ENCODE results near the gene ACVR1.
A peak's percentile ranks its signal among the peaks of the same experiment; 100 is the strongest.
"Not testable (repeated sequence)": the region's sequence is repeated elsewhere in the genome, so short reads cannot be mapped to it uniquely, and the experiment has no call there.

ACVR1 gene

DNA sequence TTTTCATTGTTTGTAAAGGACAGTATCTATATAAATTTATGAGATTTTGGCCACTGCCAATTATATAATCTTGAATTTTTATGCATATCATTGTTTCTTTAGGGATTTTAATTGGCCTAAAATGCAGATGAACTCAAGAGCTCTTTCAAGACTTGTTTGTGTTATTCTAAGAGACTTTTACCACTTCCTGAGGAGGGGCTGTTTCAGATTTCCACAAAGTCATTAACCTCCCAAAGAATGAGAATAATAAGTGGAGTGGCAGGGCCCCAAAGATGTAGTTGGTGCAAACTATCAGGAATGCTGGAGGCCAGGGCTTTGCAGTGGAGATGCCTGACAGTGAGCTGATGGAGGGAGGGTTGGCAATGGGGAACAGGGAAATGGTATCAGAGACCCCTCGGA lies 15.5 kb upstream of the ACVR1 start:
- DNase-seq: no peak

DNA sequence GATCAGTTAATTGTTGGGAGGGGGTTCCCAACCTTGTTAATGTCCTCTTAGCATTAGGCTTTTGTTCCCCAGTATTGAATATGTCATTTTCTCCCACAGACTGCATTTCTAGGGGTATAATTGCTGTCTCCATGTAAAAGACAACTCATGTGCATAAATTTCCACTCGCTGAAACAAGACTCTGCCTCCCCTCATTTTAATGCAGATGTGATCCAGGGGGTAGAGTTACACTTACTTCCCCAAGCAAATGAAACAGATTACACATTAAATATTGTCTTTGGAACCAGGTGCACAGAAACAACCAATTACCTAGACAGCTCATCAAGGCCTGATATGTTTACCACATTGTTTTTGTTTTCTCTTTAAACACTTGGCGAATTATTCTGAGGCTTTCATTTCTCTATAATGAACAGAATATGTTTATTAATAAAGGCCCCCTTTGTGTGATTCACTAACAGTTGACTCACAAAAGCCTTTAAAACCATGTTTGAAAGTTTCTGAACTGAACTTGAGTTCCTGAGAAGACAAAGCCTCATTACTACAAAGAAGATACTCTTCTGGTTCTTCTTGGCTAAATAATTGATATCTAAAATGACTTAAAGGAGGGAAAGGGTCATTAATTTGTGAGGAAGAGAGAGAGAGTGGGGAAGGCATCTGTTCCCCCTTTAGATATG lies 15.0 kb upstream of the ACVR1 start:
- peak; percentile 78 for DNase-seq

DNA sequence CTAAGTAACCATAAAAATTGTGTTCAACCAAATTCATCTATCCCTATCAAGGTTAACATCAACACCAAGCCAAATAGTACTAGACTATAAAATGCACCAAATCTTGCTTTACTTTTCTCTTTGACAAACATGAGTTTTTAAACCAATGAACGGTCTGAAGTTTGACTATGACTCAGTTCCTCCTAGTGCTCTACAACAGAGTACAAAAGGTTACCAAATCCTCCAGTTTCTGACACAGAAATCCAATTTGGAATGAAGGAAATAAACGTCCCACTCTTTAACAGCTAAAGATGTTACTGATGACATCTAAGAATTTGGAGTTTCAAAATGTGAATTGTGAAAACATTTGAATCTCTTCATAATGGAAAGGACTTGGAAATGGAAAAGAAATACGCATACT lies 11.8 kb upstream of the ACVR1 start:
- DNase-seq: no peak

DNA sequence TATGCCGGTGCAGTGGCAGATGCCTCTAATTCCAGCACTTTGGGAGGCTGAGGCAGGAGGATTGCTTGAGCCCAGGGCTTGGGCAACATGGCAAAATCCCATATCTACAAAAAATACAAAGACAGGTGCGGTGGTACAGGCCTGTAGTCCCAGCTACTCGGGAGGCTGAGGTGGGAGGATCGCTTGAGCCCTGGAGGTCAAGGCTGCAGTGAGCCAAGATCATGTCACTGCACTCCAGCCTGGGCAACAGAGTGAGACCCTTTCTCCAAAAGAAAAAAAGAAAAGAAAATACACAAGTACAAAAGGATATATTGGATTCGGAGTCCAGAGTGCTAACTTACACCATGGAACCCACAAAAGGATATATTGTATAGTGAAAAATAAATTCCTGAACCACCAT lies 8.4 kb upstream of the ACVR1 start:
- not testable (repeated sequence) for DNase-seq

DNA sequence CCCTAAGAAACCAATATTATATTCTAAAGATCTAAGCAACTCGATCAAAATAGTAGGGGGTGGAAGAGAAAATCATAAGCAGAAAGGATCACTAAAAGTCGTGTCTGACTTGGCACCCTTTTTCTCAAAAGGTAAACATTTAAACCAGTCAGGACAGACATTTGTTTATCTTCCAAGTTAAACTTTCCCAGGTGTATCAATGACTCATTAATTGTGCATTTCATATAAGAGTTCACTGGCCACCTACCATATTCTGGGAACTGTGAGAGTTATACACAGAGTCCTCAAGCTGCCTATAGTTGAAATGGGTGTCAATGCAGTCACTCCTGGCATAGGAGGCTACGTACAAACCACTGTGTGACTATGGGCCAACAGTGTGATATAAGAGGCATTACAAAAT lies 4.8 kb upstream of the ACVR1 start:
- DNase-seq: no peak

DNA sequence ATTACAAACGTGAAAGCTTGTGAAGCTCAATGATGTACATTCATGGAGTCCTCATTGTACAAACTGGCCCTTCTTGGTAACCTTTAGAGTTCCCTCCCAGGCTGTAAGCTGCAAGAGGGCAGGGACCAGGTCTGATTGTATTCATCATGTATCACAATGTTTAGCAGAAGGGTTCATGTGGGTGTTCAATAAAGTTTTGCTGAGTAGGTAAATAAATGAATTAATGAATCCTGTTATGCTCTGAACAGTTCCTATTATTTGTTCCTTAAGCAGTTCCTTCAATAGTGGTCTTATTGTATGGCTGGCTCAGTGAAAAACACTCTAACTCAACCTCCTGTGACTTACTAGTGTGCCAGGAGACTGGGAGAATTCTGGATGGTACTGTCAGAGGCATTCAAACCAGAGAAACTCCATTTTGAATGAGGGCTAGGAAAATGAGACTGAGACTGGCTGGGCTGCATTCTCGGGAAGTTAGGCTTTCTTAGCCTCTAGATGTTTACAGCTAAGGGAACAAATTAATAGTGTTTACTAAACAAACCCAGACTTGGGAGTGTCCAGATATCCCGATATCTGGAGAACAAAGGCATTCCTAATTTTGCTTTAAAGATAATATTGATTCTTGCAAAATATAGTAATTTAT lies 1.8 kb upstream of the ACVR1 start:
- no peak for DNase-seq

DNA sequence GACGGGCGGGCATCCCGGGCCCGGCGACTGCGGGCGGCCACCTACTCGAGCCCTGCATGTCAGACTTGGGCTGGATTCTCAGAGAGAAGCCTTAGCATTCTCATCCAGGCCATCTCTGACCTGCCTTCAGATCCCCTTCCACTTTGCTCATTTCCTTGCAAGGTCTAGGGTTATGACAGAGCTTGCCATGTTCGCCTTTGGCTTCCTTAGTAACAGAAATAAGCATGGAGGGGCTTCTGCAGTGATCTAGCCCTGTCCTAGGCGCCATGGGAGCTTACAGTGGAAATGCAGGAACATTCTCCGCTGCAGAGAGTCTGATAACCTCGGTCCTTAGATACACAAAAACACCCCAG lies 632 bp upstream of the ACVR1 start:
- DNase-seq: peak; percentile 54

DNA sequence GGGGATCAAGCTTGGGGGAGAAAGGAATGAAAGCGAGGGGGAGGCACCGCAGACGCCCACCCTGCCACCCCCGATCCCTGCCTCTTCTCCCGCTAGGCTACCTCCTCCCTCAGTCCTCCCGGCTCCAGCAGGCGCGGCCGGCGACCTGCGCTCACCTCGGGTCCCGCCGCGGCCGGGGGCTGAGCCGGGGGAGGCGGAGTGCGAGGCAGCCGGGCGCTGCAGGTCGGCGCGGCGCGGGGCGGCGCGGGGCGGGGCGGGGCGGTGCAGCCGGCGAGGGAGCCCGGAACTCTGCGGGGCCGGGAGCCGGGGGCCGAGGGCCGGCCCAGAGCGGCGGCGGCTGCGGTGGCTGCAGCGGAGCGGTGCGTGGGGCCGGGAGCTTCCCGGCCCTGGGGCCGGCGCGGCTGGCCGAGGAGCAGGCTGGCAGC lies 477 bp downstream of the ACVR1 start:
- peak; percentile 31 for DNase-seq

DNA sequence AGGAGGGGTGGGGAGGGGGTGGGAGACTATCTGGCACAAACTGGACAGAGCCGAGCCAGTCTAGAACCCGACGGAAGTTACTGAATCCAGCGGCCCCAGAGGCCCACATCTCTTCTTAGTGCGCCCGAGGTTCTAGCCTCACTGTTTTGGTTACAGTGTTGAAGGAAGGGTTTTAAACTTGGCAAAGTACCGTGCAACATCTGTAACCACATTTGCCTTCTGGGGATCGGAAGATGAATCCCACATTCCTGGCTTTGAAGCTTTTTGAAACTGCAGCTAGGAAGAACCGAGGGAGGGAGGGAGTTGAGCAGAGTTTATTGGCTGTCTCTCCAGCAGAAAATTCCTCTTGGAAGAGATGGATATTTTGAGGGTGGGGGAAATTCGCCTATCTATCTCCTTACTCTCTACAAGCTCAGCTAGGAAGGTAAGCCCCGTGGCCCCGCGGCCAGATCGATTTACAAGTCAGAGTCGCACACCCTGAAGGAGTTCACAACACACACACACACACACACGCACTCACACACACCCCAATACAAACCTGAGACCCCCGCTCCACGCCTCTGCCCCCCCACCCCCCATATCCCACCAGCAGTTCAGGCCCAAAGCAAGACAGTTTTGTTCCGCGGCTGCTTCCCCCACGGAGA lies 1.0 kb downstream of the ACVR1 start:
- DNase-seq: peak; percentile 59

DNA sequence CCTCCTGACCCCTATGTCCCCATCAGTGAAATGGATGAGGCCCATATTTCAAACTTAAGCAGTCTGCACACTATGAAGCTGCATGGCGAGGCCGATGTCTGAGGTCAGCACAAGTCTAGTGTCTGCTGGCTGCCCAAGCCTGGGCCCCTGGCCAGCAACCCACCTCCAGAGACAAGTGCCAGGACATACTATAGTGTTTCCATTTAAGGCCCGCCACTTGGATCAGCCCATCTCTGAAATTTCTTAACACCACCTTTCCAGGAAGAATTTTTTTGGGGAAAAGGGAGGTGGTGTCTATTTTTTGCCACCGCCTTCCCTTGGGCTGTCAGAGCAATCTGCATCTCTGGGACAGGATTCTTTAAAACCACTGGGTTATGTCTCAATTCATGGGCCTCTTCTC lies 1.8 kb downstream of the ACVR1 start:
- DNase-seq: no peak

DNA sequence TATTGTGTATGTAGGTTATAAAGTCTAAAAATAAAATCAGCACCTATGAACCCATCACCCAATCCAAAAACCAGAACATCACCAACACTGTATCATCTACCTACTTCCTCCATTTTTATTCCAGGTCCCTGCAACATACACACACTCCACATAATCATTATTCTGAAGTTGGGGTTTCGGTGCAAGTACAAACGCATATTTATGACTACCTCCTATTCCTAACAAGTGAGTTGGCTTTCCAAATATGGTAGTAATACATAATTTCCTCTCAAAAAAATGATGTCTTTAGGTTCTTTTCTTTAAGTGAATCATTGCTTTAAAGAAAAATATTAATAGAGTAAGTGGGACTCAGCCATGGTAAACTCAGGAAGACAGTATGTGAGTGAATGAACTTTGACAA lies 3.3 kb downstream of the ACVR1 start:
- DNase-seq: no peak

DNA sequence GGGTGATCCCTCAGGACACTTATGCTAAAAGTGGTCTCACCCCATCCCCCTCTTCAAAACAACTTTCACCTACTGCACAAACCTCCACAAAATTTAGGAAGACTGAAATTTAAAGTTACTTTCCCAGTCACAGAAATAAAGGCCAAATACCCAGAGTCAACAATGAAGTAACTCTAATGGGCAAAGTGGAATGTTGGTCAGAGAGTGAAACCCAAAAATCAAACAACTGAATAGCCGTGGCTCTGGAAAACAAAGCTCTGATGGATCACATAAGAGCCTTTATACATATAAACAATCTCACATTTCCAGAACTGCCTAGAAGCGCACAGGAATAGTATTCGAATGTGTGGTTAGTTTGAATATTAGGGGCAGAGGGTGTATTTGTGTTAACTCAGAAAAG lies 4.7 kb downstream of the ACVR1 start:
- no peak for DNase-seq

DNA sequence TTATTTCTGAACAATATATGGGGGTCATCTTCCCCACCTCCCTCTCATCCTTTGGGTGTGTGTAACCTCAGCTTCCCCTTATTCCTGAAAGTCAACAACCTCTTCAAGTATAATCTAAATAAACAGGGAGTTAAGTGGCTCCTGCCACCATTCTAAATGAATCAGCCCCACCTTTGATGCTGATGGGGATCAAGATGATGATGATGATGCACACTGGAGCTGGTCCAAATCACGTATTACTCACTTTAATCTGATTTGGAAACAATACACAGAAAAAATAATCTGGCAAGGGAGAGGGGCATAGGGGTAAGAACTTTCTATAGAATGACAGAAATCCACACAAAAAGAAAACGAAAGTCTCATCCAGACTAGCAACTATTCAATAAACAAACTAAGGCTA lies 7.1 kb downstream of the ACVR1 start:
- no peak for DNase-seq

DNA sequence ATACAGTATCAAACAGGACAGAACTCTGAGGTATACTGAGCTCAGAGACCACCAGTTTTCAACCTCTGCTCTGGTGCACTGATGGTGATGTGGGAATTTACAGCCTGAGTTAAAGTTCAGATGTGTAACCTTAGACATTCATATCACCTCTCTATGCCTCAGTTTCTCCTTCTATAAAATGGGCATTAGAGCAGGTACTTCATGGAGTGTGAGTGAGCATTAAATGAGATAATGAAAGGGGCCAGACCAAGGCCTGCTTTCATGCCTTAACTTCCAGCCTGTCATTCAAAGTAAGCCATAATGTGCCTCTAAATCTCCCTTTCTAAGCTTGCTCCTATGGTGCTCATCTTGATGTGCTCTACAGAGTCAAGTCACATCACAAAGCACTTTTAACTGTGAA lies 8.4 kb downstream of the ACVR1 start:
- no peak for DNase-seq

DNA sequence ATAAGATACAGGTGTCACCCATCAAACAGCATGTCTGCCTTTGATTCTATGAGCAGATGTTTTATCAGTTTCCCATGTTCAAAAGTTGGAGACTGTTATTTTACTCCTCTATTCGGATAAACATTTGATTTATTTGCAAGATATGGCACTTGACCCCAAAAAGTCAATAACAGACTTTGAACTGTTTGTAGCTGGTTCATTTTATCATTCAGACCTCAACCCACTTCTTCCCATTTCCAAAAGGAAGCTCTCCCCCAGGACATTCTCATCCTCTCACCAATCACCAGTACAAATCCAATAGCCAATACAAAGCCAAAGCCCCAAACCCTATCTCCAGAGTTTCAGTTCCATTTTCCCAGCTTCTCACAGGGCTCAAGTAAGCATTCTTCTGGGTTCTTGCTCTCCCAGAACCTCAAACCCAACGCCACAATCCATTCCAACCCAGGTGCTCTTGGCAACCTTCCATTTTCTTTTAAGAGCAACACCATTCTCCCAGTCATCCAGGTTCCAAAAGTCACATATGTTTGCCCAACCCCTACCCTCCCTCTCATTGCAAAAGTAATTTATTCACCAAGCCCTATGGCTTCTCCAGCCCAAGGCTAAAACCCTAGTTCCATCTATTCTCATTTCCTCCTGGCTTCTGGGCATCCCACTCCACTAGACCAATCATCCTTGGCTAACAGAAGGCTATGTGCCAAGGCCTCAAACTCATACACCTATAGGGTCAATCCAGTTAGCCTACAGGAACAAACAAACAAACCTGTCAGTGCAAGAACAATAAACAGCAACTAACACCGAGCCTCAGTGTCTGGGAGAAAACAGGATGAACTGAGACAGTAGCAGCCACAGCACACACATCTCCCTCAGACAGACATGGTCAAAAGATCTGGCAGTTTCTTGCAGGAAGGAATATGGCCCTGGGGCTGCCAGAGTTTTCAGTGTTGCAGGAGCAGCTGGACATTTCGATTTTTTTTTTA lies 9.2 kb downstream of the ACVR1 start:
- no peak for DNase-seq

DNA sequence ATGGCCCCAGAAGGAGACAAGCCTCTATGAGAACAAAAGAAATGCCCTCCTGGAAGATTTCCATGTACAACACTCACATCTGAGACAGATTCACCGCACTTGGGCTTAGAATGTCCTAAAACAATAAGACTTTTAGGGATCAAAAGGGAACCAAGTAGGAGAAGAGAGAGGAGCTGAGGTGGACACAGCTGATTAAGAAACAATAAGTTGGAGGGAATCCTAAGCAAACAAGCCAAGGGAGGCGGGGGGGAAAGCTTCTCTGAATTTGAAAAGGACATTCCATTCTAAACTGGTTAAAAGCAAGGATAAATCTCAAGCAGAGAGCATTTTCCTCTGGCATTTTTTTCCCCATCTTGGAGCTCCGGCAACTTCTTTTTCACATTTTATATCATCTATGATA lies 9.9 kb downstream of the ACVR1 start:
- no peak for DNase-seq

DNA sequence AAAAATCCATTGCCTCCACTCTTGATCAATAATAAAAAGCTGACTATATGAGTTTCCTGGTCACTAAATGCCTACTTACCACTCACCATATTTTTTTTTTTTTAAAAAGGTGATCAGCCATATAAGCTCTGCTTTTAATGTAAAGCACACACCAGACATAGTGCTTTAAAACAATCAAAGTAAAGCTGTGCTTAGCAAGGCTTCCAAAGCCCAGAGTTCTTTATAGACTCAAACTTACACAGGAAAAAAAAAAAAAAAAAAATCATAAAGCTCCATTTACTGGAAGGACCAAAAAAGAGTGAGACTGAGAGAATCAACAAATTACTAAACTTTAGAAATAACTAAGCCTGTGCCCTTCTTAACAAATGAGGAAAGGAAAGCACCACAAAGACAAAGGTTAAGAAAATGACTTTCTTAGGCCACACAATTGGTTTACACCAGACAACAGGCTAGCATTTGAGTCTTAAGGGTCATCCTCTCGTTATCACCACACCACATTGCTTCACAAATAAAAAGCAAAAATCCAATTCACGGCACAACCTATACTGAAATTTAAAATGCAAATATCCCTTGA lies 11.2 kb downstream of the ACVR1 start:
- DNase-seq: no peak

DNA sequence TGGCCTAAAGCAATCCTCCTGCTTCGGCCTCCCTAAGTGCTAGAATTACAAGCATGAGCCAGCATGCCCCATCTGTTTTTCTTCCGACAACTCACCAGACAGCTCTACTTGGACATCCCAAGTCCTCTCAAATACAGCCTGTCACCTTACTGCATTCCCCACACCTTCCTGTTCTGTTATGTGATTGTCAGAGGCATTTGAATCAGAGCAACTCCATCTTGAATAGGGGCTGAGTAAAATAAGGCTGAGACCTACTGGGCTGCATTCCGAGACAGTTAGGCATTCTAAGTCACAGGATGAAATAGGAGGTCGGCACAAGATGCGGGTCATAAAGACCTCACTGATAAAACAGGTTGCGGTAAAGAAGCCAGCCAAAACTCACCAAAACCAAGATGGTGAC lies 17.3 kb downstream of the ACVR1 start:
- DNase-seq: no peak

DNA sequence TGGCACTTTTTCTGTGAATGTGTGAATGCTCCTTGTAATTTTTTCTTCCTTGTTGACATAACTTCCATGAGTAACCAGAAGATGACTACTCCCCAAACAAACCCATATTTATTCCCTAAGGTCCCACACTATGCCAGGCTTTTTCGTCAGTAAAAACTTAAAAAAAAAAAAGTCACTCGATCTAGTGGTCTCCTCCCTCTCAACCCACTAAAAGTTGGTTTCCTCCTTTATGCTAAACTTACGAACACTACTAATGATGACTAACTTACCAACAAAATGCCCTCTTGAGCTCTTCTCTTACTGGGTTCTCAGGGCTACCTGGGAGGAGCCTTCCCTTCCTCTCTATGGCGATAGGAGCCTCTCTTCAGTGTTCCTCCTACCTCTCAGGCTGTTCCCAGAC lies 18.2 kb downstream of the ACVR1 start:
- no peak for DNase-seq

DNA sequence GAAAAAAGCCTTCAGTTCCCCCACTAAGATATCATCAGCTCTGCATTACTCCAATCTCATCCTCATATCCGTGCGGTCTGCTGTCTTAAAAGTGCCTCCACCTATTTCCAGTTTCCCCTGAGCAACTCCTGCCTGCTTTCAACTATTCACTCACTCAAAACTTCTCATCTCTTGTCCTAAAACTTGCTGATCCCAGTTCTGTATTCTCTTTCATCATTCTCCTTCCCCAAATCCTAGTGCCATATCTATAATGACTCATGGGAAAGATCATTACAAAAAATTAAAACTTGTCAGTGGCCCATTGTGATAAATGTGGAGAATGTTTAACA lies 20.0 kb downstream of the ACVR1 start:
- DNase-seq: no peak

DNA sequence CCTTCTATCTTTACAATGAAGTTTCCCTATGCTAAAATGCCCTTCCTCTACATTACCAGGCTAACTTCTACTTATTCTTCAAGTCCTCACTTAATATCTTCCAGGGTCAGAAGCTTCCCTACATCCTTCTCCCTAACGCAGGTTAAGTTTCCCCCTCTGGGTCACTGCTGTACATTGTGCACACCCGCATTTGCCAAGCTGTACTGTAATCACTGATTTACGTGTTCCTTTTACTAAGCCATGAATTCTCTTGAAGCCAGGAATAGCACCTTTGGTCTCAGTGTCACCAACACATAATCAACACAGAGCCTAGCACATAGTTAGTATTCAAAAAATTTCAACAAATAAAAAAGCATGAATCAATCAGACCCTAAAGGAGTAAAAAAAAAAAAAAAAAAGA lies 22.3 kb downstream of the ACVR1 start:
- peak; percentile 29 for DNase-seq

DNA sequence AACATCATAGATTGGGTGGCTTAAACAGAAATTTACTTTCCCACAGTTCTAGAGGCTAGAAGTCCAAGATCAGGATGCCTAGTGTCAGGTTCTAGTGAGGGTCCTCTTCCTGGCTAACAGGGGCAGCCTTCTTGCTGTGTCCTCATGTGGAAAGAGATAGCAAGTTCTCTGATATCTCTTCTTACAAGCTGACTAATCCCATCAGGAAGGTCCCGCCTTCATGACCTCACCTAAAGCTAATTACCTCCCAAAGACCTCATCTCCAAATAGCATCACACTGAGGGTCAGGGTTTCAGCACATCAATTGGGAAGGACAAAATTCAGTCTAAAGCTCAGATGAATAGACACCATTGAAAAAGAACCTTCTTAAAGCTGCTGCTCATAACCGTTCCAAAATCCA lies 22.9 kb downstream of the ACVR1 start:
- no peak for DNase-seq

DNA sequence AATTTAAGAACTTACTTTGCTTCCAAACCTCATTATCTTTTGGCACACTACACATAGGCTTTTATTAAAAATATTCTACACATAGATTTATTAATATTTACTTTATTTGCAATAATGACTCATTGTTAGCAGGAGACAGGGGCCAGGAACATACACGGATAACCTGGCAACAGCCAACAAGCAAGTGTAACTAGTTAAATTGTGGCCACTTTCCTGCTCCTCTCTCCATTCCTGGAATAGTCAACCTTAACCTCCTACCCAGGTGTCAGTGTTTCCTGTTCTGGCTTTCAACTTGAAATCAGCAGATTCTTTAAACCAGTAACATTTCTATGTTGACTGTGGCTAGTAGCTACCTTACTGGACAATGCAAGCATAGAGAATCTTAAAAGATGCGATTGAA lies 26.5 kb downstream of the ACVR1 start:
- no peak for DNase-seq

Measured in NCI-H2171 treated with DMSO at 0.1 percent for 48 hours (cell line).